ENCODE results near the gene OAT. TPM values are rescaled to one million over a fixed set of nuclear protein-coding genes. Genes with fewer than 3 reads are reported as not detected.

The OAT gene
- total RNA-seq, 1 donor from 2014 or later: 55.1 TPM

GRCh38 chr10:124388823-124389612 is 29.7 kb downstream of the OAT start:
- H3K4me3 Mint-ChIP-seq: peak overlapping the region; percentile 46
- H3K27me3 Mint-ChIP-seq (ENCODE audit: low read depth): no peaks in the 10 kb centered on the region
- peaks cover 2% of the 10 kb centered on the region for H3K4me1 Mint-ChIP-seq
- DNase-seq (ENCODE audit: low spot score in 2 of 2, unreplicated experiment in 2 of 2): peak; percentile 96 to 98
- H3K36me3 Mint-ChIP-seq: no peaks in the 10 kb centered on the region
- no peaks in the 10 kb centered on the region for H3K9me3 Mint-ChIP-seq
- no peak overlapping the region for H3K27ac Mint-ChIP-seq
- TF ChIP-seq CTCF (IDR thresholded peaks at IDR 0.05; ENCODE audit: unreplicated experiment): peak; percentile 97

- no peak for TF ChIP-seq CTCF (IDR thresholded peaks at IDR 0.05; ENCODE audit: unreplicated experiment)
- Mint-ChIP-seq H3K4me3 (peak overlapping the region; percentile 39), H3K27ac (no peak overlapping the region), H3K4me1 (peaks cover 2% of the 10 kb centered on the region), H3K27me3 (ENCODE audit: low read depth) (no peaks in the 10 kb centered on the region), H3K36me3 (no peaks in the 10 kb centered on the region), H3K9me3 (no peaks in the 10 kb centered on the region)
- no peak for DNase-seq (ENCODE audit: low spot score in 2 of 2, unreplicated experiment in 2 of 2)
Observed at GRCh38 chr10:124388476-124388822, 30.3 kb downstream of the OAT start.

- no peak overlapping the region for H3K27ac Mint-ChIP-seq
- H3K27me3 Mint-ChIP-seq (ENCODE audit: low read depth): no peaks in the 10 kb centered on the region
- no peak for TF ChIP-seq CTCF (IDR thresholded peaks at IDR 0.05; ENCODE audit: unreplicated experiment)
- no peak for DNase-seq (ENCODE audit: low spot score in 2 of 2, unreplicated experiment in 2 of 2)
- H3K9me3 Mint-ChIP-seq: no peaks in the 10 kb centered on the region
- H3K36me3 Mint-ChIP-seq: no peaks in the 10 kb centered on the region
- peaks cover 2% of the 10 kb centered on the region for H3K4me1 Mint-ChIP-seq
- H3K4me3 Mint-ChIP-seq: peak overlapping the region; percentile 34
Observed at GRCh38 chr10:124387078-124387874, 31.4 kb downstream of the OAT start.

GRCh38 chr10:124386186-124387077 is 32.3 kb downstream of the OAT start:
- no peak for TF ChIP-seq CTCF (IDR thresholded peaks at IDR 0.05; ENCODE audit: unreplicated experiment)
- Mint-ChIP-seq H3K4me3 (no peak overlapping the region), H3K27ac (no peak overlapping the region), H3K9me3 (no peaks in the 10 kb centered on the region), H3K27me3 (ENCODE audit: low read depth) (peaks cover 3% of the 10 kb centered on the region), H3K4me1 (peaks cover 2% of the 10 kb centered on the region), H3K36me3 (no peaks in the 10 kb centered on the region)
- DNase-seq (ENCODE audit: low spot score in 2 of 2, unreplicated experiment in 2 of 2): no peak

- TF ChIP-seq CTCF (IDR thresholded peaks at IDR 0.05; ENCODE audit: unreplicated experiment): no peak
- DNase-seq (ENCODE audit: low spot score in 2 of 2, unreplicated experiment in 2 of 2): no peak
- H3K27me3 Mint-ChIP-seq (ENCODE audit: low read depth): peaks cover 10% of the 10 kb centered on the region
- peaks cover 6% of the 10 kb centered on the region for H3K4me1 Mint-ChIP-seq
- no peak overlapping the region for H3K4me3 Mint-ChIP-seq
- no peaks in the 10 kb centered on the region for H3K36me3 Mint-ChIP-seq
- H3K27ac Mint-ChIP-seq: no peak overlapping the region
- H3K9me3 Mint-ChIP-seq: no peaks in the 10 kb centered on the region
Observed at GRCh38 chr10:124385627-124386185, 33.0 kb downstream of the OAT start.

All from mesothelial cell of epicardium (in vitro differentiated cells).